HepG2 (cell line): ENCODE data around the gene USP7. TPM values are rescaled to one million over a fixed set of nuclear protein-coding genes. Genes with fewer than 3 reads are reported as not detected.
A peak's percentile ranks its signal among the peaks of the same experiment; 100 is the strongest.

Source experiments
- ASH2L ChIP-seq: fragments of 300-600, 200-600 bp; sonication (generic); IDR thresholded peaks from 2 replicates; pipeline ENCODE4 v1.7.0; 2017; ENCODE audit warnings: low read depth, mild to moderate bottlenecking, moderate library complexity, mixed read lengths, low read length; ENCODE audit not compliant: insufficient read length
- FOSL2 ChIP-seq: sonication (generic); formaldehyde crosslinking; IDR thresholded peaks from 2 replicates; pipeline ENCODE4 v1.4.0; 2020; ENCODE audit warnings: missing genetic modification reagents
- HOXA7 ChIP-seq: sonication (generic); formaldehyde crosslinking; IDR thresholded peaks from 2 replicates; pipeline ENCODE4 v1.8.1; 2022; ENCODE audit warnings: mild to moderate bottlenecking, missing genetic modification reagents, moderate library complexity
- NR2F2 ChIP-seq: IDR thresholded peaks from 2 replicates; pipeline ENCODE4 v1.6.1; 2012; ENCODE audit warnings: low read depth, inconsistent platforms, borderline replicate concordance
- POLR2A ChIP-seq, 2 experiments: IDR thresholded peaks; 2 replicates each; pipeline ENCODE4 v1.6.1; 2011; ENCODE audit warnings: low read depth in 2 of 2, low read length in 2 of 2, mild to moderate bottlenecking in 1 of 2, moderate library complexity in 1 of 2; ENCODE audit not compliant: insufficient read depth in 1 of 2
- POLR2G ChIP-seq: fragments of 200-400 bp; formaldehyde crosslinking; IDR thresholded peaks from 2 replicates; pipeline ENCODE4 v1.6.1; 2018; ENCODE audit warnings: mild to moderate bottlenecking, low read depth, low read length, moderate library complexity
- PREB ChIP-seq: sonication (generic); formaldehyde crosslinking; IDR thresholded peaks from 2 replicates; pipeline ENCODE4 v1.4.0; 2020; ENCODE audit warnings: missing genetic modification reagents
- RAD21 ChIP-seq: fragments of 450-650 bp; formaldehyde crosslinking; IDR thresholded peaks from 2 replicates; pipeline ENCODE4 v1.5.0; 2020; ENCODE audit warnings: mild to moderate bottlenecking
- RFX5 ChIP-seq: IDR thresholded peaks from 2 replicates; pipeline ENCODE4 v1.6.1; 2011; ENCODE audit warnings: low read depth, low read length, improper control_type of control experiment
- TAF1 ChIP-seq: sonication (generic); formaldehyde crosslinking; IDR thresholded peaks from 2 replicates; pipeline ENCODE4 v1.4.0; 2020; ENCODE audit warnings: missing genetic modification reagents
- TARDBP ChIP-seq: sonication (generic); formaldehyde crosslinking; IDR thresholded peaks from 2 replicates; pipeline ENCODE4 v1.8.0; 2022; ENCODE audit warnings: mild to moderate bottlenecking, missing genetic modification reagents
- ZNF296 ChIP-seq: sonication (generic); formaldehyde crosslinking; conservative IDR thresholded peaks from 2 replicates; pipeline ENCODE4 v1.5.0; 2020; ENCODE audit warnings: mild to moderate bottlenecking, missing genetic modification reagents
- ZNF746 ChIP-seq: sonication (generic); formaldehyde crosslinking; IDR thresholded peaks from 2 replicates; pipeline ENCODE4 v1.8.0; 2022; ENCODE audit warnings: mild to moderate bottlenecking, missing genetic modification reagents
- ZNF781 ChIP-seq: sonication (generic); formaldehyde crosslinking; IDR thresholded peaks from 2 replicates; pipeline ENCODE4 v1.5.1; 2020; ENCODE audit warnings: borderline replicate concordance, mild to moderate bottlenecking, missing genetic modification reagents; ENCODE audit errors: not compliant biosample characterization
- ZNF788 ChIP-seq: sonication (generic); formaldehyde crosslinking; IDR thresholded peaks from 2 replicates; pipeline ENCODE4 v1.5.0; 2020; ENCODE audit warnings: mild to moderate bottlenecking, missing genetic modification reagents, borderline replicate concordance
- ZNF839 ChIP-seq: sonication (generic); formaldehyde crosslinking; IDR thresholded peaks from 2 replicates; pipeline ENCODE4 v1.4.0; 2020; ENCODE audit warnings: missing genetic modification reagents, mild to moderate bottlenecking, borderline replicate concordance
- ZSCAN25 ChIP-seq: sonication (generic); formaldehyde crosslinking; IDR thresholded peaks from 2 replicates; pipeline ENCODE4 v1.8.0; 2022; ENCODE audit warnings: mild to moderate bottlenecking, missing genetic modification reagents
- polyA plus RNA-seq, 8 experiments: library from polyadenylated mRNA; depleted of rRNA in 3 of 8; stranded (reverse) in 7 of 8; unstranded in 1 of 8; fragments of >200 nt; fragmentation: Illumina TruSeq in 4 of 8; extraction: Trizol in 4 of 8; gene quantifications; 2 replicates each; pipeline versions ENCODE4 v1.2.1 to v1.2.3, GENCODE V29; 2011 to 2016; ENCODE audit warnings: low read depth in 4 of 8, missing spikeins in 1 of 8, mixed read lengths in 1 of 8; ENCODE audit not compliant: insufficient read depth in 1 of 8
- total RNA-seq, 5 experiments: library from RNA; depleted of rRNA; stranded (reverse); fragments of >200 nt; fragmentation: Illumina TruSeq; extraction: Trizol; gene quantifications; 2 replicates each; pipeline ENCODE4 v1.2.3, GENCODE V29; 2016; ENCODE audit warnings: low read depth in 1 of 5
- TF ChIP-seq, protein P1 (sequence below): sonication (generic); formaldehyde crosslinking; IDR thresholded peaks from 2 replicates; pipeline ENCODE4 v1.5.1; 2020; ENCODE audit warnings: mild to moderate bottlenecking, missing genetic modification reagents, moderate library complexity
- TF ChIP-seq, protein P2 (sequence below): sonication (generic); formaldehyde crosslinking; IDR thresholded peaks from 2 replicates; pipeline ENCODE4 v1.5.0; 2020; ENCODE audit warnings: mild to moderate bottlenecking, missing genetic modification reagents
- TF ChIP-seq, protein P3 (sequence below): sonication (generic); formaldehyde crosslinking; IDR thresholded peaks from 2 replicates; pipeline ENCODE4 v1.5.1; 2020; ENCODE audit warnings: missing genetic modification reagents, mild to moderate bottlenecking, borderline replicate concordance

The USP7 gene
- total and polyA plus RNA-seq, 2 of the 13 experiments (the other 11 are each of a cell fraction or from before 2014, with no cell fraction given): 52.5 to 173 TPM

GRCh38 chr16:8855051-8855786, 108.5 kb downstream of the USP7 start (continued):
- TF ChIP-seq, protein P1, sequence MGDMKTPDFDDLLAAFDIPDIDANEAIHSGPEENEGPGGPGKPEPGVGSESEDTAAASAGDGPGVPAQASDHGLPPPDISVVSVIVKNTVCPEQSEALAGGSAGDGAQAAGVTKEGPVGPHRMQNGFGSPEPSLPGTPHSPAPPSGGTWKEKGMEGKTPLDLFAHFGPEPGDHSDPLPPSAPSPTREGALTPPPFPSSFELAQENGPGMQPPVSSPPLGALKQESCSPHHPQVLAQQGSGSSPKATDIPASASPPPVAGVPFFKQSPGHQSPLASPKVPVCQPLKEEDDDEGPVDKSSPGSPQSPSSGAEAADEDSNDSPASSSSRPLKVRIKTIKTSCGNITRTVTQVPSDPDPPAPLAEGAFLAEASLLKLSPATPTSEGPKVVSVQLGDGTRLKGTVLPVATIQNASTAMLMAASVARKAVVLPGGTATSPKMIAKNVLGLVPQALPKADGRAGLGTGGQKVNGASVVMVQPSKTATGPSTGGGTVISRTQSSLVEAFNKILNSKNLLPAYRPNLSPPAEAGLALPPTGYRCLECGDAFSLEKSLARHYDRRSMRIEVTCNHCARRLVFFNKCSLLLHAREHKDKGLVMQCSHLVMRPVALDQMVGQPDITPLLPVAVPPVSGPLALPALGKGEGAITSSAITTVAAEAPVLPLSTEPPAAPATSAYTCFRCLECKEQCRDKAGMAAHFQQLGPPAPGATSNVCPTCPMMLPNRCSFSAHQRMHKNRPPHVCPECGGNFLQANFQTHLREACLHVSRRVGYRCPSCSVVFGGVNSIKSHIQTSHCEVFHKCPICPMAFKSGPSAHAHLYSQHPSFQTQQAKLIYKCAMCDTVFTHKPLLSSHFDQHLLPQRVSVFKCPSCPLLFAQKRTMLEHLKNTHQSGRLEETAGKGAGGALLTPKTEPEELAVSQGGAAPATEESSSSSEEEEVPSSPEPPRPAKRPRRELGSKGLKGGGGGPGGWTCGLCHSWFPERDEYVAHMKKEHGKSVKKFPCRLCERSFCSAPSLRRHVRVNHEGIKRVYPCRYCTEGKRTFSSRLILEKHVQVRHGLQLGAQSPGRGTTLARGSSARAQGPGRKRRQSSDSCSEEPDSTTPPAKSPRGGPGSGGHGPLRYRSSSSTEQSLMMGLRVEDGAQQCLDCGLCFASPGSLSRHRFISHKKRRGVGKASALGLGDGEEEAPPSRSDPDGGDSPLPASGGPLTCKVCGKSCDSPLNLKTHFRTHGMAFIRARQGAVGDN: peak; percentile 41
- TF ChIP-seq ASH2L: no peak
- TF ChIP-seq POLR2G: peak; percentile 57; the same call in 1 of the 2 replicates
- TF ChIP-seq RFX5: no peak
- no peak for TF ChIP-seq ZNF746 (CRISPR knock-in tag)
- TF ChIP-seq ZSCAN25: no peak
- TF ChIP-seq PREB (CRISPR knock-in tag): no peak
- TF ChIP-seq TAF1 (CRISPR knock-in tag): no peak
- TF ChIP-seq, protein P2, sequence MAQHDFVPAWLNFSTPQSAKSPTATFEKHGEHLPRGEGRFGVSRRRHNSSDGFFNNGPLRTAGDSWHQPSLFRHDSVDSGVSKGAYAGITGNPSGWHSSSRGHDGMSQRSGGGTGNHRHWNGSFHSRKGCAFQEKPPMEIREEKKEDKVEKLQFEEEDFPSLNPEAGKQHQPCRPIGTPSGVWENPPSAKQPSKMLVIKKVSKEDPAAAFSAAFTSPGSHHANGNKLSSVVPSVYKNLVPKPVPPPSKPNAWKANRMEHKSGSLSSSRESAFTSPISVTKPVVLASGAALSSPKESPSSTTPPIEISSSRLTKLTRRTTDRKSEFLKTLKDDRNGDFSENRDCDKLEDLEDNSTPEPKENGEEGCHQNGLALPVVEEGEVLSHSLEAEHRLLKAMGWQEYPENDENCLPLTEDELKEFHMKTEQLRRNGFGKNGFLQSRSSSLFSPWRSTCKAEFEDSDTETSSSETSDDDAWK (CRISPR knock-in tag): 0 out of 2 replicates have a peak, but pooled peaks have one; percentile 94
- TF ChIP-seq ZNF839 (CRISPR knock-in tag): 0 out of 2 replicates have a peak, but pooled peaks have one; percentile 37
- 0 out of 2 replicates have a peak, but pooled peaks have one; percentile 13 for TF ChIP-seq ZNF788
- 0 out of 2 replicates have a peak, but pooled peaks have one; percentile 66 for TF ChIP-seq ZNF296 (CRISPR knock-in tag)
- no peak; the same call in 1 of the 2 replicates for TF ChIP-seq FOSL2
- TF ChIP-seq, protein P3, sequence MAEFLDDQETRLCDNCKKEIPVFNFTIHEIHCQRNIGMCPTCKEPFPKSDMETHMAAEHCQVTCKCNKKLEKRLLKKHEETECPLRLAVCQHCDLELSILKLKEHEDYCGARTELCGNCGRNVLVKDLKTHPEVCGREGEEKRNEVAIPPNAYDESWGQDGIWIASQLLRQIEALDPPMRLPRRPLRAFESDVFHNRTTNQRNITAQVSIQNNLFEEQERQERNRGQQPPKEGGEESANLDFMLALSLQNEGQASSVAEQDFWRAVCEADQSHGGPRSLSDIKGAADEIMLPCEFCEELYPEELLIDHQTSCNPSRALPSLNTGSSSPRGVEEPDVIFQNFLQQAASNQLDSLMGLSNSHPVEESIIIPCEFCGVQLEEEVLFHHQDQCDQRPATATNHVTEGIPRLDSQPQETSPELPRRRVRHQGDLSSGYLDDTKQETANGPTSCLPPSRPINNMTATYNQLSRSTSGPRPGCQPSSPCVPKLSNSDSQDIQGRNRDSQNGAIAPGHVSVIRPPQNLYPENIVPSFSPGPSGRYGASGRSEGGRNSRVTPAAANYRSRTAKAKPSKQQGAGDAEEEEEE (CRISPR knock-in tag): no peak
- TF ChIP-seq RAD21 (CRISPR knock-in tag): 0 out of 2 replicates have a peak, but pooled peaks have one; percentile 16
- peak; percentile 39 for TF ChIP-seq ZNF781 (CRISPR knock-in tag)
- no peak for TF ChIP-seq NR2F2
- 0 out of 4 replicates have a peak, but pooled peaks of 1 of the 2 experiments have one; percentile 38 for TF ChIP-seq POLR2A (IDR thresholded peaks at IDR 0.05; ENCODE audit: insufficient read depth in 1 of 2, low read depth in 2 of 2, low read length in 2 of 2)
- no peak for TF ChIP-seq HOXA7 (CRISPR knock-in tag)
- 0 out of 2 replicates have a peak, but pooled peaks have one; percentile 66 for TF ChIP-seq TARDBP
